Stimulated activated naive B cell treated with anti-CD40 and anti-IgM and Interleukin-4, amounts not matched to agents 10 μg/mL and 1 μg/mL and 100 μg/mL, for 72 hours (primary cell): ENCODE measurements around the gene RNF41.
"Not testable (repeated sequence)": the region's sequence is repeated elsewhere in the genome, so short reads cannot be mapped to it uniquely, and the experiment has no call there.

ENCODE experiments used
- ATAC-seq, 2 donors: fragments of 150-1000 bp; cut with Tn5 transposase; replicated peaks; 2 replicates each; pipeline ENCODE4 v1.10.0; 2021; ENCODE audit warnings: moderate library complexity in 1 of 2
- DNase-seq: peaks from one replicate; pipeline ENCODE4 v3.0.0; 2021
- H3K27ac Mint-ChIP-seq: one replicate; pipeline ENCODE4 v1.8.0; 2022; ENCODE audit warnings: mild to moderate bottlenecking, mixed read lengths
- H3K27me3 Mint-ChIP-seq, 2 donors: one replicate each; pipeline ENCODE4 v1.8.0; 2022; ENCODE audit warnings: mixed read lengths in 2 of 2
- H3K36me3 Mint-ChIP-seq, 2 donors: one replicate each; pipeline ENCODE4 v1.8.0; 2022; ENCODE audit warnings: mixed read lengths in 2 of 2, mild to moderate bottlenecking in 1 of 2
- H3K4me1 Mint-ChIP-seq, 2 donors: one replicate each; pipeline ENCODE4 v1.8.0; 2022; ENCODE audit warnings: mixed read lengths in 2 of 2, mild to moderate bottlenecking in 1 of 2
- H3K4me3 Mint-ChIP-seq, 2 donors: one replicate each; pipeline ENCODE4 v1.8.0; 2022; ENCODE audit warnings: mild to moderate bottlenecking in 2 of 2, mixed read lengths in 2 of 2, moderate library complexity in 1 of 2
- H3K9me3 Mint-ChIP-seq, 2 donors: one replicate each; pipeline ENCODE4 v1.8.0; 2022; ENCODE audit warnings: mixed read lengths in 2 of 2, mild to moderate bottlenecking in 1 of 2

Gene RNF41

DNA sequence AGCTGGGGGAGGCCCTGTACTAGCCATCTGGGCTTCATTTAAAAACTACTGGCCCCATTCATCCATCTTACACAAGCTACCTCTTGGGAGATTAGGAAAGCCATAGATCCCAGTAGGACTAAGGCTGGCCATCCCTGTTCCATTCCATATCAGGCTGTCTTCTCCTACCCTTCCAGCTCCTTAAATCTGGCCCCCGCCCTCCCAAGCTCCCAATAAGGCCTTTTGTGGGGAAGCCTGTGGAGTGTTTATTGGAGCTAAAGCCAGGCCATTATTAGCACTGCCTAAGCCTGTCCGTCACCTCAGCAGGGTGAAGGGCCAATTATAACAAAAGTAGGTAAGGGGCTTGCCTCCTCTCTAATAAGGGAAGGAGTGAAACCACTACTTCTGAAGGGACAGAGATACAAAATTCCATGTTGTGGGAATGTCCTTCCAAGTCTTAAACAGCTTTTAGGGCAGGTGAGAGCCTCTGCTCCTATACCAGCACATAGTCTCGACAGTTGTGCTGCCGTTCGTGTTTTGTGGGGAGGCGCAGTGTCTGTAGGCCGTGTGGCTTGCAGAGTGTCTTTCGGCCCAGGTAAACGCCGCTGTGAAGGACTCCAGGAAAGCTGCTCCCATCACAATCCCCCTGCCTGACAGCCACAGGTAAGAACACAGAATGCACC is 59.9 kb downstream of the RNF41 start:
- no peaks in the 10 kb centered on the region for H3K9me3 Mint-ChIP-seq
- ATAC-seq, result no peak
- H3K27ac Mint-ChIP-seq, result peak overlapping the region; percentile 88
- peaks cover 51 to 72% of the 10 kb centered on the region in 2 donors for H3K36me3 Mint-ChIP-seq
- H3K4me1 Mint-ChIP-seq, result peaks cover 32 to 62% of the 10 kb centered on the region in 2 donors
- H3K27me3 Mint-ChIP-seq, result no peaks in the 10 kb centered on the region
- no peak for DNase-seq
- H3K4me3 Mint-ChIP-seq, result peak overlapping the region; percentile 91 to 97

DNA sequence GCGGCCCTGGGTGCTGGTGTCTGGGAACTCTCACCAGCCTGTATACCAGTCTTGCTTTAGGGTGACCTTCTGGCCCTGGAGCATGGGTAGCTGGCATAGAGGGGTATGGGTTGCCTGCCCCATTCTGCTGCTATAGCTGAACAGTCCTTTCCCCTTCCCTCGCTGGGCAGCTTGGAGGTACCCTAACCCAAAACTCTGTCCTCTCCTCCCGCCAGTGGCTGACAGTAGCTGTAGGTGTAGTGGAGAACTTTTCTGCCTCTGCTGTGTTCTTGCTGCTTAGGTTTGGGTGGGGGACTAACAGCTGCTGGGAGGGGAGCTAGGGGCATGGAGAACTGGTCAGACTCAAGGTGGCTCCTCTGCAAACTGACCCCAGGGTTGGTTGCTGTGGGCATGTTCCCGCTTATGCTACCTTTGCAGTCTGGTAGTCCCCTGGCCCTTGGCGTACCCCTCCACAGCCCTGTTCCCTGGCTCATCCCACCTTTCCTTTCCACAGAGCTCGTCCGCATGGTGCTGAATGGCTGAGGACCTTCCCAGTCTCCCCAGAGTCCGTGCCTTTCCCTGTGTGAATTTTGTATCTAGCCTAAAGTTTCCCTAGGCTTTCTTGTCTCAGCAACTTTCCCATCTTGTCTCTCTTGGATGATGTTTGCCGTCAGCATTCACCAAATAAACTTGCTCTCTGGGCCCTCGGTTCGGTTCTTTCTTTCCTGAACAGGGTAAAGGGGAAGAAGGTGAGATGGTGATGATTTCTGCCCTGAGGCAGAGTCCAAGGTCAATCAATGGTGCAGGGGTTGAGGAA is 60.6 kb downstream of the RNF41 start:
- Mint-ChIP-seq H3K4me3 (peak overlapping the region; percentile 91 to 97), H3K27ac (peak overlapping the region; percentile 88), H3K4me1 (peaks cover 32 to 62% of the 10 kb centered on the region in 2 donors), H3K36me3 (peaks cover 51 to 72% of the 10 kb centered on the region in 2 donors), H3K9me3 (no peaks in the 10 kb centered on the region), H3K27me3 (no peaks in the 10 kb centered on the region)
- DNase-seq, result no peak
- ATAC-seq, result no peak

DNA sequence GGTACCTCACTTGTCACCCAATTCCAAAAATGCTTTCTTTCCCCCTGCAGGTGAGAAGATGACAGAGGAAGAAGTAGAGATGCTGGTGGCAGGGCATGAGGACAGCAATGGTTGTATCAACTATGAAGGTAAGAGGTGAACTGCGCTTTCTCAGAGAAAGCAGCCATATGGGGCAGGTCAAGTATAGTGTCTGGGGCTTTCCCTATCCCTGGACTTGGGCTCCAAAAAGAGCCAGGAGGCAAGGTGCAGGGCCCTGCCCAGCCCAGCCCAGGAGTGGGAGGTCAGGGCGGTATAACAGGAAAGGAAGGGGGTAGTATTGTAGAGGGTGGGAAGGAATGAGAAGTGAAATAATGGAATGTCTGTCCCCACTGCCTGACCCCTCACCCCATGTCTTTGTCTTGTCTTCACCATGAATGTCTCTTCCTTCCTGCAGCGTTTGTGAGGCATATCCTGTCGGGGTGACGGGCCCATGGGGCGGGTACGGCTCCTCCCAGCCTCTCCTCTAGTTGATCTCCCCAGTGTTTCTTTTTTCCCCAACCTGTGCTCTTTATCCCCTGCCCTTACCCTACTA is 61.4 kb downstream of the RNF41 start:
- Mint-ChIP-seq H3K27me3 (no peaks in the 10 kb centered on the region), H3K4me3 (peak overlapping the region; percentile 91 to 97), H3K36me3 (peaks cover 52 to 72% of the 10 kb centered on the region in 2 donors), H3K4me1 (peaks cover 37 to 67% of the 10 kb centered on the region in 2 donors), H3K27ac (peak overlapping the region; percentile 99), H3K9me3 (no peaks in the 10 kb centered on the region)
- DNase-seq, result no peak
- no peak for ATAC-seq

DNA sequence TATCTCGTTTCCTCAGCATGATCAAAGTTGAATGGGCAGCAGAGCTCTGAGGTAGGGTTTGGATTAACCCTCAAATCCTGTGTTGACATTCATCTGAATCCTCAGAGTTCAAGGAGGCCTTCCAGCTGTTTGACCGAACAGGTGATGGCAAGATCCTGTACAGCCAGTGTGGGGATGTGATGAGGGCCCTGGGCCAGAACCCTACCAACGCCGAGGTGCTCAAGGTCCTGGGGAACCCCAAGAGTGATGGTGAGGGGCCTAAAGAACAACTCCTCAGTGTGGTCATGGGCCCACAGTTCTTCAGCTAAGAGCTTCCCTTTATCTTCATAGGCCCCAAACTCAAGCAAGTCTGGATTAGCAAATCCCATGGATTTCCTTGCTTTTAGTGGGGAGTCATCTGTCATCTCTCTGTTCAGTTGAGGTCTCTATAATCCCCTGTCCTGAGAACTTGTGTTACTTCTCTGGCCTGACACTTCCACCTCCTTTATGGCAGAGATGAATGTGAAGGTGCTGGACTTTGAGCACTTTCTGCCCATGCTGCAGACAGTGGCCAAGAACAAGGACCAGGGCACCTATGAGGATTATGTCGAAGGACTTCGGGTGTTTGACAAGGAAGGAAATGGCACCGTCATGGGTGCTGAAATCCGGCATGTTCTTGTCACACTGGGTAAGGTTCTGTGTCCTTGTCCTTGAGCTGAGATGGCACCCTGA is 62.1 kb downstream of the RNF41 start:
- Mint-ChIP-seq H3K27me3 (no peaks in the 10 kb centered on the region), H3K4me3 (peak overlapping the region; percentile 91 to 97), H3K27ac (peak overlapping the region; percentile 99), H3K36me3 (peaks cover 56 to 73% of the 10 kb centered on the region in 2 donors), H3K4me1 (peaks cover 37 to 74% of the 10 kb centered on the region in 2 donors), H3K9me3 (no peaks in the 10 kb centered on the region)
- no peak for DNase-seq
- ATAC-seq, result no peak

DNA sequence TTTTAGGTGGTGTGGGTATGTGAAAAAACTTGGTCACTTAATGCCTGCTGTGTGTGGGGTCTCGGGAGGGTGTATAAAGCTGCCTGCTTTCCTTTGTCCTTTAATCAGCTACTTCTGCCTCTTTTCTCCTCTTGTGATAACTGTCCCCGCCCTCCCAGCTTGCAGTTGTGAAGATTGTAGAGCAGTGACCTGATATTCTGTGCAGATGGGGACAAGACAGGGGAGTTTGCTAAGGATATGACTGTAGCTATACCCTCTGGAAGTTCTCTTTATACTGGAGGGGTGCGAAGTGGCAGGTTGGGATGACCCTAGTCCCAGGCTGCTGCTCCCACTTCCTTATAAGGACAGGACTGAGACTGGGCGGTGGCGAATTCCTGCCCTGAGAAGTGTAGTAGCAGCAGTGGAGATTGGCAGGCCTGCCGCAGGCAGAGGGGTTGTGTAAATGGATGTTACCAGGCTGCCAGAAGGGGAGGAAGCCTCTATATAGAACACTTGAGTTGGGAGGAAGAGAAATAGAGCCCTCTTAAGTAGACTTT is 62.7 kb downstream of the RNF41 start:
- Mint-ChIP-seq H3K4me3 (peak overlapping the region; percentile 91 to 97), H3K4me1 (peaks cover 37 to 74% of the 10 kb centered on the region in 2 donors), H3K27ac (peak overlapping the region; percentile 99), H3K27me3 (no peaks in the 10 kb centered on the region), H3K9me3 (no peaks in the 10 kb centered on the region), H3K36me3 (peaks cover 51 to 67% of the 10 kb centered on the region in 2 donors)
- no peak for DNase-seq
- peak in 1 of 2 donors; percentile 8 for ATAC-seq

DNA sequence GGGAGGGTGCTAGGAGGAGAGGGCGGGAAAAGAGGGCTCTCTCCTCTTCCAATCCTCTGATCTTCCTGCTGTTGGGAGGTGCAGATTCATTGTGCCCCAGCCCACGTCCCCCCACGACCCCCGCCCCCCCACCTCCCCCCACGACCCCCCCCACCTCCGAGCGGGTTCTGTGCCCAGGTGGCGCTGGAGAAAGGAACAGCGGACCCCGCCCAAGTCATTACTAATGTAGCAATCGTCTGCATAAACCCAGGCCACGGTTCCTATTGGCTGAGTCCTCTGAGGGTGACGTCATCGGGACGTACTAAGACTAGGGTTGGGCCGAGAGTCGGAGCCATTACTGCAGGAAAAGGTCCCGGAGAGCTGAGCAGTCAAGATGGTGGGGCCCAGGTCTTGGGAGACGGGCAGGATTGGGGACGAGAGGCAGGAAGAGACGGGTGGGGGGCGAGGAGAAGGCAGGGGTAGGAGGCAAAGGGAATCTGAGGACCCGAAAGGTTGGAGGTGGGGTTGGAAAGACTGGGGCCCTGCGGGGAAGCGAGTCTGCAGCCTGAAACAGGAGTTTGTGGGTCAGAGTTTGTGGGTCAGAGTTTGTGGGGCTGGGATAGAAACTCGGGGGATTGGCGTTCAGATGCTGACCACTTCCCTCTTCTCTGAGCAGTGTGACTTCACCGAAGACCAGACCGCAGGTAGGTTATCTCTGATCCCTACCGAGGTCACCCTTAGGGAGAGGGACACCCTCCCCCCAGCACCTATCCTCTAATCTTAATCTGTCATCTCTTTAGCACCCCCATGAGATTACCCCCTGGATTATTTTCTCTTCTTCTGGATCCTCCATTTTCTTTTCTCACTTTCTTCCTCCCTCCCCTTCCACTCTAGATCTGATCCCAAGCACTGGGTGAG is 63.4 kb downstream of the RNF41 start, which contains the start of gene MYL6:
Gene MYL6, plus strand, starts transcription at position 331 of the 897 bp plus-strand sequence. Its CDS starts 43 bp downstream, at position 374.
- ATAC-seq, result peak; percentile 87 to 92
- peak; percentile 88 for DNase-seq
- peak within 1 kb of the TSS; percentile 99 for H3K27ac Mint-ChIP-seq
- peak within 1 kb of the TSS; percentile 91 to 97 for H3K4me3 Mint-ChIP-seq
- H3K36me3 Mint-ChIP-seq, result peaks cover 48 to 59% of the 10 kb centered on the region in 2 donors
- H3K4me1 Mint-ChIP-seq, result peaks cover 39 to 76% of the 10 kb centered on the region in 2 donors
- no peaks in the 10 kb centered on the region for H3K9me3 Mint-ChIP-seq
- no peaks in the 10 kb centered on the region for H3K27me3 Mint-ChIP-seq

DNA sequence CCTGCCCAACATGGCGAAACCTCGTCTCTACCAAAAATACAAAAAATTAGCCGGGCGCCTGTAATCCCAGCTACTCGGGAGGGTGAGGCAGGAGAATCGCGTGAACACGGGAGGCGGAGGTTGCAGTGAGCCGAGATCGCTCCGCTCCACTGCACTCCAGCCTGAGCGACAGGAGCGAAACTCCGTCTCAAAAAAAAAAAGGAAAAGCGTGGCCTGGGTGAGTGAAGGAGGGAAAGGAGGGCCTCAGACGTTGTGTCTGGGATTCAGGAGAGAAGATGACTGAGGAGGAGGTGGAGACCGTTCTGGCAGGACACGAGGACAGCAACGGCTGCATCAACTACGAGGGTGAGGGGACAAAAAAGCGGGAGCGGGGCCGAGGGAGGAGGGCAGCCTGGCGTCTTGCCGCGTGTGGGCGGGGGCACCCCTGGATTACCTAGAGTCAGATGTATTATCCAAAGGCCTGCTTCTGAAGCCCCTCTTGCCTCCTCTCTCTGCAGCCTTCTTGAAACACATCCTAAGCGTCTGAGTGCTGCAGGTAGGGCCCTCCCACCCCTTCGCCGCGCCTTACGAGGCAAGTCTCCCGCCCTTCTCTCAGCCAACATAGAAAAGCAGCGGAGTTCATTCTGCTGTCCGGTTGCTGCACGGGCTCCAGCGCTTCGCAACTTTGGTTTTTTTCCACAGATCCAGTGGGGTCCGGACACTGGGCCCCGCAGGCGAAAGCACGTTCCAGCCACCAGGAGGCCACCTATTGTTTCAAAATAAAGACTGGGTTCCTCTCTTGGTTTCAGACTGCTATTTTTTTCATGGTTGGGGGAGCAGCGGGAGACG is 64.3 kb downstream of the RNF41 start:
- H3K36me3 Mint-ChIP-seq, result peaks cover 44 to 54% of the 10 kb centered on the region in 2 donors
- no peaks in the 10 kb centered on the region for H3K9me3 Mint-ChIP-seq
- H3K27ac Mint-ChIP-seq, result peak overlapping the region; percentile 99
- H3K4me1 Mint-ChIP-seq, result peaks cover 36 to 79% of the 10 kb centered on the region in 2 donors
- peak overlapping the region; percentile 91 to 97 for H3K4me3 Mint-ChIP-seq
- DNase-seq (peak; percentile 70), ATAC-seq (peak; percentile 62 to 66)
- H3K27me3 Mint-ChIP-seq, result no peaks in the 10 kb centered on the region

DNA sequence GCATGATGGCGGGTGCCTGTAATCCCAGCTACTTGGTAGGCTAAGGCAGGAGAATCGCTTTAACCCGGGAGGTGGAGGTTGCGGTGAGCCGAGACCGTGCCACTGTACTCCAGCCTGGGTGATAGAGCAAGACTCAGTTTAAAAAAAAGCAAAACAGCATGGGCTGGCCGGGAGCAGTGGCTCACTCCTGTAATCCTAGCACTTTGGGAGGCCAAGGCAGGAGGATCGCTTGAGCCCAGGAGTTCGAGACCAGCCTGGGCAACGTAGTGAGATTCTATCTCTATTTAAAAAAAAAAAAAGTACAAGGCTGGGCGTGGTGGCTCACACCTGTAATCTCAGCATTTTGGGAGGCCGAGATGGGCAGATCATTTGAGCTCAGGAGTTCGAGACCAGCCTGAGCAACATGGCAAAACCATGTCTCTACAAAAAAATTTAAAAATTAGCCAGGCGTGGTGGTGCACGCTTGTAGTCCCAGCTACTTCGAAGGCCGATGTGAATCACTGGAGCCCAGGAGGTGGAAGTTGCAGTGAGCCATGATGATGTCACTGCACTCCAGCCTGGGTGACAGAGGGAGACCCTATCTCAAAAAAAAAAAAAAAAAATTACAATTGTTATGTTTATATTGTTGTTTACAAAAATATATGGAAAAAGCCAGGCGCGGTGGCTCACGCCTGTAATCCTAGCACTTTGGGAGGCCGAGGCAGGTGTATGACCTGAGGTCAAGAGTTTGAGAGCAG is 65.1 kb downstream of the RNF41 start:
- H3K27me3 Mint-ChIP-seq, H3K9me3 Mint-ChIP-seq, ATAC-seq, DNase-seq: not testable (repeated sequence)
- H3K4me3 Mint-ChIP-seq, result peak overlapping the region; percentile 91 to 97
- H3K4me1 Mint-ChIP-seq, result peaks cover 33 to 78% of the 10 kb centered on the region in 2 donors
- peaks cover 42 to 47% of the 10 kb centered on the region in 2 donors for H3K36me3 Mint-ChIP-seq
- H3K27ac Mint-ChIP-seq, result peak overlapping the region; percentile 99

DNA sequence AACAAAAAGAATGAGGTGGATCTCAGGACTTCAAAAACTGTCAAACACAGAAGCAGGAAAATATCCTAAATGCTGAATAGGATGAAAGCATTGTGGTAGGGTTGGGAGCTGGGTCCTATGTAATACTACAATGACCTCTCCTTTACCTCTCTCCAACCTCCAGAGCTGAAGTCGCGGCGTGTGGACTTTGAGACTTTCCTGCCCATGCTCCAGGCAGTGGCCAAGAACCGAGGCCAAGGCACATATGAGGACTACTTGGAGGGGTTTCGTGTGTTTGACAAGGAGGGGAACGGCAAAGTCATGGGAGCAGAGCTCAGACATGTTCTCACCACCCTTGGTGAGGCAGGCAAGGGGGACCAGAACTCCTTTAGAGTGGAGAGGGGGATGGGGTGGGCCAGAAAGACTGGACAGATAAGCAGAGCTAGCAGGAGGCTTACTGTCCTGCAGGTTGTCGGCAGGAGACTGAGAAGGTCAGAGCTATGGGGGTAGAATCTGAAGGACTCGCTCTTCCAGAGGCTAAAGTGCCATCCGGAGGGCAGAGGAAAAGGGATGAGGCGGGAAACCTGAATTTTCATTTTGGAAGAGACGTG is 66.4 kb downstream of the RNF41 start:
- peaks cover 30 to 35% of the 10 kb centered on the region in 2 donors for H3K36me3 Mint-ChIP-seq
- no peaks in the 10 kb centered on the region for H3K9me3 Mint-ChIP-seq
- peak overlapping the region; percentile 6 to 15 for H3K4me3 Mint-ChIP-seq
- ATAC-seq (no peak), DNase-seq (no peak)
- peaks cover 34 to 78% of the 10 kb centered on the region in 2 donors for H3K4me1 Mint-ChIP-seq
- H3K27me3 Mint-ChIP-seq, result no peaks in the 10 kb centered on the region
- peak overlapping the region; percentile 7 for H3K27ac Mint-ChIP-seq

DNA sequence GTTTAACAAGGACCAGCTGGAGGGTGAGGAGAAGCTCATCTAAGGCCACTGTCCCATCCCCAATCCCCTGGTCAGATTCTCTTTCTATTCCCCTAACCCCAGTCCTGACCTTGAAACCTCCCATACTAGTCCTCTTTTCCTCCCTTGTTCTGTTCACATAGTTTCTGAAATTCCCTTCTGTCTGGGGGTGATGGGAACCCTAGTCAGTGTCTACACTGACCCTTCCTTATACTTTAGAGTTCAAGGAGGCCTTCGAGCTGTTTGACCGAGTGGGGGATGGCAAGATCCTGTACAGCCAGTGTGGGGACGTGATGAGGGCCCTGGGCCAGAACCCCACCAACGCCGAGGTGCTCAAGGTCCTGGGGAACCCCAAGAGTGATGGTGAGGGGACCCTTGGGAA is 66.9 kb downstream of the RNF41 start:
- Mint-ChIP-seq H3K4me1 (peaks cover 30 to 75% of the 10 kb centered on the region in 2 donors), H3K27ac (no peak overlapping the region), H3K36me3 (peaks cover 24 to 30% of the 10 kb centered on the region in 2 donors), H3K4me3 (no peak overlapping the region), H3K9me3 (no peaks in the 10 kb centered on the region), H3K27me3 (no peaks in the 10 kb centered on the region)
- no peak for ATAC-seq
- no peak for DNase-seq

DNA sequence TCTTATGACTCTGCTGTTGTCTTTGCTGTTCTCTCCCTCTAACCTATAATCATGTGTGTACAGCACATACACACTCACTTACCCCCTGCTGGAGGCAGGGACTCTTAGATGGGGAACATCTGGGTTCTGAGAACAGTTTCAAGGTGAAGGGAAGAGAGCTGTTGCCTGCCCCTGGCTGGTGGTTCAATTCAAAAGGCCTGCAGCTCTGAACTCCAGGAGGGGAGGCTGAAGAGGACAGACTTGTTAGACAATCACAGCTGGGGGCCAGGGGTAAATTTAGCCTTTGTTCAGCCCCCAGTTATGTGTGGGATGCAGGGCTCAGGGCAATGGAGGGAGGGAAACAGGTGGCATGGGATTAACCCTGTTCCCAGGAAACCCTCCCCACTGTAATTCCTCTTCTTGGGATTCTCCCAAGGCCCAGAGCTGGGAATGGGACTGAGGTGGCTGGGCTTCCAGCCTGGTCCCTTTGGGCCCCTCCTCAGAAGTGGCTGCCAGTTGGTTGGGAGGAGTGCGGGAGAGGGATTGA is 67.4 kb downstream of the RNF41 start:
- H3K27me3 Mint-ChIP-seq, result no peaks in the 10 kb centered on the region
- H3K4me3 Mint-ChIP-seq, result no peak overlapping the region
- H3K27ac Mint-ChIP-seq, result no peak overlapping the region
- peaks cover 20 to 25% of the 10 kb centered on the region in 2 donors for H3K36me3 Mint-ChIP-seq
- no peaks in the 10 kb centered on the region for H3K9me3 Mint-ChIP-seq
- ATAC-seq (no peak), DNase-seq (no peak)
- peaks cover 29 to 70% of the 10 kb centered on the region in 2 donors for H3K4me1 Mint-ChIP-seq
